Mammary epithelial cell (primary cell): ENCODE data around the gene MAB21L4.

Experiments used
- CTCF ChIP-seq, 2 donors: IDR thresholded peaks in 1 of 2; conservative IDR thresholded peaks in 1 of 2; 2 replicates each; pipeline ENCODE4 v1.5.1; 2011 to 2012; ENCODE audit warnings: inconsistent platforms in 2 of 2, low read length in 2 of 2, mild to moderate bottlenecking in 2 of 2, control low read depth in 1 of 2, low read depth in 1 of 2; ENCODE audit not compliant: insufficient read depth in 1 of 2; ENCODE audit errors: extremely low read depth in 1 of 2
- EZH2 ChIP-seq: IDR thresholded peaks from 2 replicates; pipeline ENCODE4 v1.6.1; 2012; ENCODE audit warnings: low read length, inconsistent platforms, borderline replicate concordance

- TF ChIP-seq CTCF (conservative IDR thresholded peaks at IDR 0.05 in 1 of 2, IDR thresholded peaks at IDR 0.05 in 1 of 2; ENCODE audit: extremely low read depth in 1 of 2, insufficient read depth in 1 of 2, low read depth in 1 of 2, low read length in 2 of 2) (no peak), EZH2 (no peak)
These were observed 29.9 kb upstream of the MAB21L4 start for GRCh38 chr2:240925568-240926515.
